CD14-positive monocyte (primary cell): ENCODE data around the gene WDR72. TPM values are rescaled to one million over a fixed set of nuclear protein-coding genes. Genes with fewer than 3 reads are reported as not detected.

ENCODE experiments used
- DNase-seq, 3 donors: peaks; one replicate each; pipeline ENCODE4 v3.0.0-alpha.2; 2011 to 2022
- H2AFZ ChIP-seq: 2 replicates; pipeline ENCODE4 v1.6.0; 2012; ENCODE audit warnings: mild to moderate bottlenecking, low read depth, low read length, inconsistent platforms; ENCODE audit not compliant: insufficient read depth, poor library complexity, severe bottlenecking
- H3K27ac ChIP-seq, 2 donors: 1 replicate in 1 of 2; 2 replicates in 1 of 2; pipeline ENCODE4 v1.5.1; 2012 to 2013; ENCODE audit warnings: low read length in 2 of 2, control low read depth in 1 of 2, inconsistent platforms in 1 of 2, low read depth in 1 of 2, mild to moderate bottlenecking in 1 of 2
- H3K27me3 ChIP-seq, 2 donors: one replicate each; pipeline versions ENCODE4 v1.6.0 to v1.6.1; 2011 to 2013; ENCODE audit warnings: low read length in 2 of 2; ENCODE audit not compliant: control insufficient read depth in 2 of 2, insufficient read depth in 2 of 2
- H3K36me3 ChIP-seq, 2 donors: replicated peaks in 1 of 2; 1 replicate in 1 of 2; 2 replicates in 1 of 2; pipeline versions ENCODE4 v1.5.1 to v1.6.1; 2012 to 2013; ENCODE audit warnings: low read length in 2 of 2, control low read depth in 1 of 2, inconsistent platforms in 1 of 2, mild to moderate bottlenecking in 1 of 2; ENCODE audit not compliant: insufficient read depth in 2 of 2, control insufficient read depth in 1 of 2
- H3K4me1 ChIP-seq, 2 donors: 1 replicate in 1 of 2; 2 replicates in 1 of 2; pipeline versions ENCODE4 v1.5.1 to v1.6.1; 2012 to 2013; ENCODE audit warnings: low read length in 2 of 2, control low read depth in 1 of 2, inconsistent platforms in 1 of 2, mild to moderate bottlenecking in 1 of 2, moderate library complexity in 1 of 2; ENCODE audit not compliant: insufficient read depth in 2 of 2, control insufficient read depth in 1 of 2
- H3K4me2 ChIP-seq: replicated peaks from 2 replicates; pipeline ENCODE3; 2012; ENCODE audit warnings: low read length, moderate library complexity, mild to moderate bottlenecking; ENCODE audit not compliant: poor library complexity, severe bottlenecking; ENCODE audit errors: extremely low read depth
- H3K4me3 ChIP-seq, 3 experiments: fragments of 200-600 bp in 1 of 3; sonication (generic) in 1 of 3; replicated peaks in 1 of 3; 1 replicate in 2 of 3; 2 replicates in 1 of 3; pipeline ENCODE4 v1.5.1; 2011 to 2013; ENCODE audit warnings: low read length in 3 of 3, mild to moderate bottlenecking in 3 of 3, control low read depth in 2 of 3, low read depth in 2 of 3, inconsistent platforms in 1 of 3, moderate library complexity in 1 of 3
- H3K79me2 ChIP-seq: 2 replicates; pipeline ENCODE4 v1.6.0; 2012; ENCODE audit warnings: mild to moderate bottlenecking, control low read depth, inconsistent platforms, low read length, moderate library complexity; ENCODE audit not compliant: insufficient read depth
- H3K9ac ChIP-seq: 2 replicates; pipeline ENCODE4 v1.6.0; 2017; ENCODE audit warnings: low read length, mild to moderate bottlenecking; ENCODE audit not compliant: insufficient read depth, poor library complexity, severe bottlenecking
- H3K9me3 ChIP-seq, 2 donors: replicated peaks in 1 of 2; 1 replicate in 1 of 2; 2 replicates in 1 of 2; pipeline versions ENCODE4 v1.5.1 to v1.6.1; 2012 to 2013; ENCODE audit warnings: low read length in 2 of 2, control low read depth in 1 of 2; ENCODE audit not compliant: control insufficient read depth in 1 of 2, insufficient read depth in 1 of 2
- H4K20me1 ChIP-seq: 2 replicates; pipeline ENCODE4 v1.6.0; 2012; ENCODE audit warnings: mild to moderate bottlenecking, low read length, control low read depth, moderate library complexity; ENCODE audit not compliant: insufficient read depth
- H3K27ac Mint-ChIP-seq, 7 donors: one replicate each; pipeline ENCODE4 v1.8.0; 2020; ENCODE audit warnings: mild to moderate bottlenecking in 7 of 7, mixed read lengths in 7 of 7, moderate library complexity in 6 of 7, inconsistent platforms in 2 of 7
- H3K27me3 Mint-ChIP-seq, 3 donors: one replicate each; pipeline ENCODE4 v1.8.0; 2021 to 2022; ENCODE audit warnings: low read depth in 3 of 3, mild to moderate bottlenecking in 3 of 3, mixed read lengths in 3 of 3, moderate library complexity in 3 of 3, inconsistent platforms in 1 of 3
- H3K36me3 Mint-ChIP-seq, 2 donors: one replicate each; pipeline ENCODE4 v1.8.0; 2020; ENCODE audit warnings: mixed read lengths in 2 of 2, inconsistent platforms in 1 of 2, mild to moderate bottlenecking in 1 of 2
- H3K4me1 Mint-ChIP-seq: one replicate; pipeline ENCODE4 v1.8.0; 2020; ENCODE audit warnings: mild to moderate bottlenecking, mixed read lengths
- H3K4me3 Mint-ChIP-seq, 2 donors: one replicate each; pipeline ENCODE4 v1.8.0; 2020; ENCODE audit warnings: mild to moderate bottlenecking in 2 of 2, mixed read lengths in 2 of 2, moderate library complexity in 1 of 2
- H3K9me3 Mint-ChIP-seq, 7 donors: one replicate each; pipeline ENCODE4 v1.8.0; 2020 to 2022; ENCODE audit warnings: mixed read lengths in 7 of 7, mild to moderate bottlenecking in 6 of 7, moderate library complexity in 6 of 7, inconsistent platforms in 2 of 7
- CTCF ChIP-seq: fragments of 200-600 bp; IDR thresholded peaks from one replicate; pipeline ENCODE4 v1.8.0; 2022; ENCODE audit warnings: antibody characterized with exemption, mild to moderate bottlenecking
- WGBS: methylation state at CpG from one replicate; pipeline ENCODE4 v1.1.5; 2013; ENCODE audit warnings: missing lambda C conversion rate; ENCODE audit not compliant: insufficient coverage; 5-methylcytosine and 5-hydroxymethylcytosine counted together
- intact Hi-C, 2 donors: fragments of 100-400 bp; cut with micrococcal nuclease; formaldehyde crosslinking; loops; one replicate each; pipeline versions ENCODE4 v1.15.0 to v1.15.1; 2023
- polyA plus RNA-seq, 3 donors: library from polyadenylated mRNA; depleted of rRNA in 1 of 3; unstranded in 2 of 3; stranded (reverse) in 1 of 3; fragments of 300-500 nt in 2 of 3; fragments of >200 nt in 1 of 3; fragmentation: Illumina TruSeq in 2 of 3; gene quantifications; 1 replicate in 2 of 3; 2 replicates in 1 of 3; pipeline ENCODE4 v1.2.3, GENCODE V29; 2012 to 2021

WDR72 gene
- polyA plus RNA-seq, 3 donors, result not detected

- H3K4me3 ChIP-seq, result no peak overlapping the region
- H4K20me1 ChIP-seq, result no peaks in the 10 kb centered on the region
- H3K27me3 ChIP-seq, result no peaks in the 10 kb centered on the region
- no peaks in the 10 kb centered on the region for H3K4me1 ChIP-seq
- no peaks in the 10 kb centered on the region for H3K4me1 Mint-ChIP-seq
- H3K9ac ChIP-seq, result no peak overlapping the region
- no peaks in the 10 kb centered on the region for H3K9me3 ChIP-seq
- no peak overlapping the region for H3K4me2 ChIP-seq
- TF ChIP-seq CTCF, result no peak
- H3K36me3 Mint-ChIP-seq, result no peaks in the 10 kb centered on the region
- no peak overlapping the region for H3K27ac ChIP-seq
- H3K27me3 Mint-ChIP-seq, result no peaks in the 10 kb centered on the region
- H3K79me2 ChIP-seq, result no peaks in the 10 kb centered on the region
- no peak for DNase-seq
- no CpG with 5 or more reads among the region's 2 CpGs for WGBS
- H2AFZ ChIP-seq, result no peak overlapping the region
- H3K27ac Mint-ChIP-seq, result no peak overlapping the region
- H3K4me3 Mint-ChIP-seq, result no peak overlapping the region
- intact Hi-C loops, result no loop called here
- H3K36me3 ChIP-seq, result no peaks in the 10 kb centered on the region
- H3K9me3 Mint-ChIP-seq, result peaks cover 0 to 2% (median 0%) of the 10 kb centered on the region in 7 donors
Observed at GRCh38 chr15:53520996-53521395, 238.5 kb downstream of the WDR72 start.

GRCh38 chr15:53513431-53513830 is 246.0 kb downstream of the WDR72 start:
- Histone ChIP-seq H3K9ac (no peak overlapping the region), H4K20me1 (no peaks in the 10 kb centered on the region), H3K27me3 (no peaks in the 10 kb centered on the region), H3K79me2 (no peaks in the 10 kb centered on the region), H3K36me3 (no peaks in the 10 kb centered on the region), H3K9me3 (peaks cover 0 to 4% of the 10 kb centered on the region in 2 donors), H2AFZ (no peak overlapping the region), H3K27ac (no peak overlapping the region), H3K4me3 (no peak overlapping the region), H3K4me1 (no peaks in the 10 kb centered on the region), H3K4me2 (no peak overlapping the region)
- no CpG with 5 or more reads among the region's 3 CpGs for WGBS
- no peak for DNase-seq
- no peak for TF ChIP-seq CTCF
- no peak overlapping the region for H3K4me3 Mint-ChIP-seq
- no peaks in the 10 kb centered on the region for H3K4me1 Mint-ChIP-seq
- peaks cover 0 to 2% (median 1%) of the 10 kb centered on the region in 3 donors for H3K27me3 Mint-ChIP-seq
- no peak overlapping the region for H3K27ac Mint-ChIP-seq
- H3K9me3 Mint-ChIP-seq, result peaks cover 0 to 8% (median 3%) of the 10 kb centered on the region in 7 donors
- H3K36me3 Mint-ChIP-seq, result no peaks in the 10 kb centered on the region
- intact Hi-C loops, result no loop called here
